ENCODE data around the gene OAF.

DNA sequence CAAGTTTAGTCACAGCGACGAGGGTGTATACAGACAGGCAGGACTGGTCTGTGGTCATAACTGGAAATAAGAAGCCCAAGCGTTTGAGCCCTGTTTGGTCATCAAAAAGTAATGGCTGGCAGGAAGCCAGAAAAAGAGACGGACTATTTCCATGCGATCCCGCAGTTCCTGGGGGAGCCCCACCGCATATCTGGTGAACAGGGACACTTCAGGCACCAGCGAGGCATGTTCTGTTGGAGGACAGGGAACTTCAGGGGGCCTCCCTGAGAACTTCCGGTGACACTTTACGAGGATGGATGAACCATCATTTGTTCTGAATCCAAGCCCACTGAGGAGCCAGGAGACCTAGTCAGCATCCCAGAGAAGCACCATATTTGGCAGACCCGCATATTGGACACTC lies 43.2 kb upstream of the OAF start:
- TF ChIP-seq POLR2A (IDR thresholded peaks at IDR 0.05): no peak
- TF ChIP-seq, protein P1, sequence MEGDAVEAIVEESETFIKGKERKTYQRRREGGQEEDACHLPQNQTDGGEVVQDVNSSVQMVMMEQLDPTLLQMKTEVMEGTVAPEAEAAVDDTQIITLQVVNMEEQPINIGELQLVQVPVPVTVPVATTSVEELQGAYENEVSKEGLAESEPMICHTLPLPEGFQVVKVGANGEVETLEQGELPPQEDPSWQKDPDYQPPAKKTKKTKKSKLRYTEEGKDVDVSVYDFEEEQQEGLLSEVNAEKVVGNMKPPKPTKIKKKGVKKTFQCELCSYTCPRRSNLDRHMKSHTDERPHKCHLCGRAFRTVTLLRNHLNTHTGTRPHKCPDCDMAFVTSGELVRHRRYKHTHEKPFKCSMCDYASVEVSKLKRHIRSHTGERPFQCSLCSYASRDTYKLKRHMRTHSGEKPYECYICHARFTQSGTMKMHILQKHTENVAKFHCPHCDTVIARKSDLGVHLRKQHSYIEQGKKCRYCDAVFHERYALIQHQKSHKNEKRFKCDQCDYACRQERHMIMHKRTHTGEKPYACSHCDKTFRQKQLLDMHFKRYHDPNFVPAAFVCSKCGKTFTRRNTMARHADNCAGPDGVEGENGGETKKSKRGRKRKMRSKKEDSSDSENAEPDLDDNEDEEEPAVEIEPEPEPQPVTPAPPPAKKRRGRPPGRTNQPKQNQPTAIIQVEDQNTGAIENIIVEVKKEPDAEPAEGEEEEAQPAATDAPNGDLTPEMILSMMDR (IDR thresholded peaks at IDR 0.05): no peak
